Daoy (cell line): Measurements from ENCODE around the gene RIPK1. TPM values are rescaled to one million over a fixed set of nuclear protein-coding genes. Genes with fewer than 3 reads are reported as not detected.
"Not testable (repeated sequence)": the region's sequence is repeated elsewhere in the genome, so short reads cannot be mapped to it uniquely, and the experiment has no call there.

Source experiments
- DNase-seq: peaks from one replicate; pipeline ENCODE4 v3.0.0-alpha.2; 2015; ENCODE audit warnings: low read depth
- total RNA-seq: library from RNA; depleted of rRNA; stranded (reverse); fragments of >200 nt; shearing (Covaris generic); gene quantifications from 2 replicates; pipeline ENCODE4 v1.2.3, GENCODE V29; 2014

RIPK1 gene
- total RNA-seq, 1 experiment from 2014 or later, result 14.7 TPM

GRCh38 chr6:3045777-3046176, 22.5 kb upstream of the RIPK1 start:
- no peak for DNase-seq

GRCh38 chr6:3046295-3046694, 22.0 kb upstream of the RIPK1 start:
- no peak for DNase-seq

- not testable (repeated sequence) for DNase-seq
These were observed 20.3 kb upstream of the RIPK1 start for GRCh38 chr6:3048009-3048408.

- no peak for DNase-seq
These were observed 15.6 kb upstream of the RIPK1 start for GRCh38 chr6:3052481-3053230.

- DNase-seq, result no peak
These were observed 15.1 kb upstream of the RIPK1 start for GRCh38 chr6:3053231-3053508.

- peak; percentile 36 for DNase-seq
These were observed 13.8 kb upstream of the RIPK1 start for GRCh38 chr6:3054229-3055157.

- not testable (repeated sequence) for DNase-seq
These were observed 13.2 kb upstream of the RIPK1 start for GRCh38 chr6:3055158-3055499.

GRCh38 chr6:3057063-3057770, 11.1 kb upstream of the RIPK1 start:
- DNase-seq, result no peak

- DNase-seq, result no peak
These were observed 9.3 kb upstream of the RIPK1 start for GRCh38 chr6:3058957-3059356.

- not testable (repeated sequence) for DNase-seq
These were observed 8.2 kb upstream of the RIPK1 start for GRCh38 chr6:3060092-3060491.

- peak; percentile 70 for DNase-seq
These were observed 6.8 kb upstream of the RIPK1 start for GRCh38 chr6:3061501-3061941.

- not testable (repeated sequence) for DNase-seq
These were observed 5.0 kb upstream of the RIPK1 start for GRCh38 chr6:3063340-3063732.

GRCh38 chr6:3063733-3064700, 4.3 kb upstream of the RIPK1 start:
- DNase-seq, result peak; percentile 95

GRCh38 chr6:3071568-3071967, 3.3 kb downstream of the RIPK1 start:
- no peak for DNase-seq

- DNase-seq, result no peak
These were observed 4.5 kb downstream of the RIPK1 start for GRCh38 chr6:3072798-3073197.

- no peak for DNase-seq
These were observed 5.1 kb downstream of the RIPK1 start for GRCh38 chr6:3073382-3073781.

GRCh38 chr6:3075772-3076113, 7.4 kb downstream of the RIPK1 start:
- DNase-seq, result no peak

- DNase-seq, result no peak
These were observed 8.0 kb downstream of the RIPK1 start for GRCh38 chr6:3076320-3076719.

GRCh38 chr6:3077430-3077829, 9.1 kb downstream of the RIPK1 start:
- DNase-seq, result no peak

- not testable (repeated sequence) for DNase-seq
These were observed 10.7 kb downstream of the RIPK1 start for GRCh38 chr6:3078952-3079351.

- no peak for DNase-seq
These were observed 11.4 kb downstream of the RIPK1 start for GRCh38 chr6:3079682-3080081.
